SK-N-DZ (cell line): ENCODE data around the gene SH3BP2.

ENCODE experiments used
- DNase-seq: peaks from one replicate; pipeline ENCODE4 v3.0.0-alpha.2; 2015; ENCODE audit warnings: low spot score

The SH3BP2 gene

DNA sequence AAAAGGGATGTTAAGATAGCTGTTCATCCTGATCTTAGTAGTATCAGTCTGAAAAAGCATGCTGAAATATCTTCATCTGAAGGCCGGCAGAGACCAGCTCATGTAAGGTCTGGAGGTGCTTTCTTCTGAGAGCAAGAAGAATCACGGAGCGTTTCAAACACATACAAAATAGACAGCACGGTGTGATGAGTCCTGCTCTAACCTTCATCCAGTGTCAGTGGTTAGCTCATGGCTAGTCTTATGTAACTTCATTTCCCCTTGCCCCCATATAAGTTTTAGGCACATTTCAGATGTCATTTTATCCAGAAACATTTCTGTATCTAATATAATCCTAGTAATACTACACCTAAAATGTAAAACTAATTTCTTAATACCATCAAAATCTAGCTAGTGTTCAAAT lies 78.6 kb downstream of the SH3BP2 start:
- no peak for DNase-seq

DNA sequence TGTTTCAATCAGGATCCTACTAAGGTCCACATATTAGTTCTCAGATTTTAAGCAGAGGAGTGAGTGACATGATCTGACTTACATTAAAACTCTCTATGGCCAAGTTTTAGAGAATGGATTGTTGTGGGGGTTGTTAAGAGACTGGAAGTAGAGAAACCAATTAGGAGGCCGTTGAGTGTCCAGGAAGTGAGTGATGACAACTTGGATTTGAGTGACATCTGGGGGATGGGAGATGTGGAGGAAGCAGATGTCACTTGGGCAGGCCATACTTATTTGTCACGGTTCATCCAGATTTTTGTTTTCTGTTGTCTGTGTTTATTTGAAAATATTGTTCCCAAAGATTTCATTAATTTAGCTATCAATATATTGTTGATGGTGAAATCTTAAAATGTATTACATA lies 79.0 kb downstream of the SH3BP2 start:
- DNase-seq = no peak

DNA sequence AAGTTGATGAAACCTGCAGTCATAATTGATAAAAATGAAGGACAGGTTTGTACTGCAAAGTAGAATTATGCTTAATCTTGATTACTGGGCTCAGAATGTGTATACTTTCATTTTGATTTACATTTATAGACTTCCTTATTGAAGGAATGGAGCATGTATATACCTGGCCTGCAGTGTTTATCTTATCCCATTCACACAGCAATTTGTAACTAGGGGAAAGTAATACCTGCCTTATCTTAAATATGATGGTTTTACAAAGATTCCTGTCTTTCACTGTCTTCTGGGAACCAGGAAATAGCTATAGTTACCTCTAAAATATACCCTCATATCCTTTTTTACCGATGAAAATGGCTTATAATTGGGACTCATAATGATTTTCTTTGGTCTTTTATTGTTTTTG lies 80.4 kb downstream of the SH3BP2 start:
- no peak for DNase-seq

DNA sequence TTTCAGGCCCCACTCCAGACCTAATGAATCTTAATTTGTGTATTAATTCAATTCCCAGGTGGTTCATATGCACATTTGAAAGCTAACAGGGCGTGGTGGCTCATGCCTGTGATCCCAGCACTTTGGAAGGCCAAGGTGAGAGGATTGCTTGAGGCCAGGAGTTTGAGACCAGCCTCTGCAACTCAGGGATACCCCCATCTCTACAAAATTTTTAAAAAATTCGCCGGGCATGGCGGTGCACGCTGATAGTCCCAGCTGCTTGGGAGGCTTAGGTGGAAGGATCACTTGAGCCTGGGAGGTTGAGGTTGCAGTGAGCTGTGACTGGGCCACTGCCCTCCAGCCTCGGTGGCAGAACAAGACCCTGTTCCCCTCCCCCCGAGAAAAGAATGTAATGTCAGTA lies 82.0 kb downstream of the SH3BP2 start:
- DNase-seq = no peak

DNA sequence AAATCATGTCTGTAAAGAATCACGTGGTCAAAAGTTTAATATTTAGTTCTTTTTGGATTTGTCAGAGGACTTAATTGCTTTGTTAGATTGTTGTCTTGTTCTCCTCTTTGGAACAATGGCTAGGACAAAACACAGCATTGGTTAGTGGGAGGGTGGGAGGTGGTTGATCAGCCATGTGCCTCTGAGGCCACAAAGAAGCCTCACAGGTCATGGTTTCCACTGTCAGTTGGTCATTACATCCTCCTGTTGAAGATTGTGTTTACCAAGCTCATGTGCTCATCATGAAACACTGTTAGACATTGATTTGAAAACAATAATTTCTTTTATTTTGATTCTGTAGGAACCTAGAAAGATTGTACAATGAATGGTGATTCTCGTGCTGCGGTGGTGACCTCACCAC lies 82.7 kb downstream of the SH3BP2 start:
- no peak for DNase-seq

DNA sequence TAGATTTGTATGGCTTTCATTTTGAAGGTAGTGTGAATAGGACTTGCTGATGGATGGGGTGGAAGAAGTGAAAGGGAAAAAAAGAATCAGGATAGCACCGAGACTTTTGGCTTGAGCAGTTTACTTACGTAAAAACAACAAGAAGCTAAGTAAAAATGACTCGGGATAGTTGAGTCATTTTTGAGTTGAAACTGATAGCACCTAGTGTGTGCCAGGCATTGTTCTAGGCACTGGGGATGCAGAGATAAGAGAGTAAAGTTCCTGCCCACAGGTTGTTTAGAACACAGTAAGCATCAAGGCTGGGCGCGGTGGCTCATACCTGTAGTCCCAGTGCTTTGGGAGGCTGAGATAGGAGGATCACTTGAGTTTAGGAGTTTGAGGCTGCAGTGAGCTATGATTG lies 85.5 kb downstream of the SH3BP2 start:
- no peak for DNase-seq

DNA sequence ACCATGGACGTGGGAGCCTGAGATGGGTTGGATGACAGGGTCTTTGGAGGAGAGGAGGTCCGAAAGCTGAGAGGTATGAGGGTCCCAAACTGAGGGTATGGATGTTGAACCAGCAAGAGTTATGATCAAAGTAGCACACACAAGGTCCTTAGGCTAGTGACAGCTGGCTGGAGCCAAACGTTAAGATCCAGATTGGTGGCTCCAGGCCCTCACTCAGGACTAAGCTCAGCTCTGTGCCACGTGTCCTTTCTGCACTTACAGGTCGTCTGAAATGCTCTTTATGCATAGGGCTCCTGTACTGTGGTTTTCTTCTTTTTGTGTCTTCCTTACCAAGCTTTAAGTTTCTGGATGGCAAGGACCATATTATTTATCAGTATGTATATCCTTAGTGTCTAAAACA lies 86.1 kb downstream of the SH3BP2 start:
- DNase-seq = no peak

DNA sequence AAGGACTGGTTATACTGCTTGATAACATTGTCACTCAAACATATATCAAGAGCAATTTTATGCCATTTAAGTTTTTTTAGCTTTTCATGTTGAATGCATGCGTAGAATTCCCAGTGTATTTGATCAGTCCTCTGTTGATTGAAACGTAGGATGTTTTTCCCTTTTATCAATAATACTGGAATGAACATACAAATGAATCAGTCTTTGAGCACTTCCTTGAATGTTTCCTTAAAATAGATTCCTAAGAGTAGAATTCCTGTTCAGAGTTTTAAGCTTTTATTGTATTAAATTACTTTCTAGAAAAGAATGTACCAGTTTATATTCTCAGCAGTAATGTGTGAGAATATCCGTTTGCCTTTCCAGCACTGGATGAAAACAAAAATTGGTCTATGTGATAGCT lies 88.5 kb downstream of the SH3BP2 start:
- no peak for DNase-seq

DNA sequence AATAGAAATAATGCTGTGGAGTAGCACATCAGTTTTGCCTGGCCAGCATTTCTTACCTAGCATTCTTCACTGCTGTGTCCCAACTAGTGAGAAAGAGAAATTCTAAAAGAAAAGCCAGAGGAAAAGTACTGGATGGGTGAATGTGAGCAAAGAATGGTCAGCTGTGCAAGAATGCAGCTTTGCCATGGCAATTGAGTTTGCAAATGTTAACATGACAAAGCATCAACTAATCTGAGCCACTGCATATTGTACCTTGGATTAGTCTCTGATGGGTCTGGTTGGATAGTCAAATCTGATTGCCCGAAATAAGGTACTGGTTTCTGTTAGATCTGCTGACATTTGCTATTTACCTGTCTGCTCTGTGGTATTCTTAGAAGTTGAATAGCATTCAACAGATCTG lies 89.5 kb downstream of the SH3BP2 start:
- no peak for DNase-seq

DNA sequence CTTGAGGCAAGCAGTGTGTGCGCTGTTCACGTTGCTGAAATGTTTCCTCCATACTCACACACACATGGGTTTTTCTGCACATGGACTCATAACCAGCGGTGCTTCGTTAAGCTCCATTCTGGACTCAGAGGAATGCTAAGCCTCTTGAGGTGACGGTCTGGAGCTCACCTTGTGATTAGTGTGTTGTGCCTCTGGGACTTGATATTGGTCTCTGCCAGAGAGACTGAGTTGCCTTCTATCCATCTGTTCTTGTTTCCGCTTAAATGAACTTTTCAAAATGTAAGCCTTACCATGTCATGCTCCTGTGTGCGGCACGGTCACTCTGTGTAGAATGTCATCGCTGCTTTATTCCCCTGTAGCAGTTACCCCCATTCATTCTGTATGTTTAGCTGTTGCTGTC lies 93.3 kb downstream of the SH3BP2 start:
- no peak for DNase-seq

DNA sequence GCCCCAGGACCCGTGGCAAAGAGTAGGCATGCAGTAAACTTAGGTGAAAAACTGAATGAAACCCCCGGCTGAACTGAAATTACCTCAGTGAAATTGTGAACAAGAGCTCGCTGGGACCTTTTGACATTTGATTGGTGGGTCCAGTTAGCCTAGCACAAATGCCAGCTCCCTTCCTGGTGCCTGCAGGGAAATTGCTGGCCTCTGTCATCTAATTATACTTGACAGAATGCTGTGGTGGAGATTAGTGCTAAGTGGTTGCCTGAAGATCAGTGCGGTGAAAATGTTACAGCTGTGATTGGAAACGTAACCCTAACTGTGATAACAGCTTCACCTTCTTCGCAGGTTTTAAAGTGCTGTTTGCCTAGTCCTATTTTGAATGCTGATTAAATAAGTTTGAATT lies 93.7 kb downstream of the SH3BP2 start:
- DNase-seq = peak; percentile 83

DNA sequence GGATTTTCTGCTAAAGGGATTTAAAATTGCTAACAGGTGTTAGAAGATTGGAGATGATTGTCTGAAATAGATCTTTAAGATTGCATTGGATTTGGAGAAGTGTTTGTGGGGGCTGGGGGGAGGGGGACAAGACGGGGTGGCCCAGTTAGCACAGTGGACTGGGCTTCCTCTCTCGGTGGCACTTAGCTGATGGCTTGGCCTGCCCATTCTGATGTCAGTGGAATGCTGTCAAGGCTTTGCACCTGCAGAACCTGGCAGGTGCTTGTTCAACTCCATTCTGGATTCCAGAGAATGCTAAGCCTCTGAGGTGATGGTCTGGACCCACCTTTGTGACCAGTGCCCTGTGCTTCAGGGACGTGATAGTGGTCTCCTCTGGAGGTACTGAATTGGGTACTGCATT lies 94.5 kb downstream of the SH3BP2 start:
- no peak for DNase-seq

DNA sequence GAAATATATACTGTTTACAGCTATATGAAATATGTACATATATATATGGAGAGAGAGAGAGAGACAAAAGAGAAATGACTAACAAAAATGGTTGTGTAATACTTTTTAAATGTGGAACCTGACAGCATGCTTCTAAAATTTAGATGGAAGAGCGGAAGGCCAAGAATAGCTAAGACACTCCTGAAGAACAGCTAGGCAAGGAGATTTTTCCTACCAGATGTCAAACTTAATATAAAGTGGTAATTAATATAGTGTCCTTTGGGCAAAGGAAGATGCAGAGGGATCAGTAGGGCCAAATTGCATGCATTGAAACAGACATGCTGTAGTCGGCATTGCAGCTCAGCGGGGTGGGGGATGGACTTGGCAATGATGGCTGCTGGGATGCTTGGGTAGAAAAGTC lies 96.0 kb downstream of the SH3BP2 start:
- DNase-seq = no peak
